NCI-H187 treated with DMSO at 0.1 percent for 48 hours (cell line): ENCODE measurements around the gene VDR.

Source experiments
- DNase-seq: peaks from one replicate; lab custom pipeline; 2025; lab: John Stamatoyannopoulos, UW

The VDR gene

GRCh38 chr12:47894068-47894467, 10.7 kb downstream of the VDR start:
- DNase-seq = no peak

- DNase-seq = no peak
Measured at GRCh38 chr12:47892819-47893218, 12.0 kb downstream of the VDR start.

GRCh38 chr12:47891356-47891755, 13.4 kb downstream of the VDR start:
- DNase-seq = no peak

- no peak for DNase-seq
Measured at GRCh38 chr12:47889040-47889439, 15.8 kb downstream of the VDR start.

- DNase-seq = no peak
Measured at GRCh38 chr12:47888153-47888819, 16.5 kb downstream of the VDR start.

GRCh38 chr12:47887529-47887928, 17.3 kb downstream of the VDR start:
- no peak for DNase-seq

- DNase-seq = no peak
Measured at GRCh38 chr12:47886510-47887240, 18.1 kb downstream of the VDR start.

GRCh38 chr12:47885566-47885965, 19.2 kb downstream of the VDR start:
- DNase-seq = no peak

GRCh38 chr12:47885012-47885501, 19.7 kb downstream of the VDR start:
- DNase-seq = no peak

GRCh38 chr12:47884501-47884900, 20.3 kb downstream of the VDR start:
- no peak for DNase-seq

- no peak for DNase-seq
Measured at GRCh38 chr12:47883663-47884195, 21.1 kb downstream of the VDR start.

GRCh38 chr12:47882781-47883546, 21.8 kb downstream of the VDR start:
- no peak for DNase-seq

GRCh38 chr12:47881826-47882427, 22.9 kb downstream of the VDR start:
- DNase-seq = no peak

GRCh38 chr12:47881051-47881450, 23.7 kb downstream of the VDR start:
- DNase-seq = no peak

GRCh38 chr12:47878918-47879481, 25.8 kb downstream of the VDR start:
- no peak for DNase-seq

- no peak for DNase-seq
Measured at GRCh38 chr12:47878293-47878917, 26.4 kb downstream of the VDR start.

GRCh38 chr12:47877081-47877480, 27.7 kb downstream of the VDR start:
- no peak for DNase-seq

GRCh38 chr12:47876440-47876960, 28.3 kb downstream of the VDR start:
- DNase-seq = no peak

- DNase-seq = no peak
Measured at GRCh38 chr12:47875746-47876439, 28.9 kb downstream of the VDR start.

- DNase-seq = no peak
Measured at GRCh38 chr12:47874316-47874715, 30.5 kb downstream of the VDR start.
